Bronchial epithelial cell (primary cell): Measurements from ENCODE around the gene RPL7A. TPM values are rescaled to one million over a fixed set of nuclear protein-coding genes. Genes with fewer than 3 reads are reported as not detected.

Experiments used
- DNase-seq: peaks from one replicate; pipeline ENCODE4 v3.0.0-alpha.2; 2010; ENCODE audit warnings: low read depth
- FAIRE-seq: peaks from 2 replicates; lab custom pipeline; 2011; peaks lifted over from hg19 to GRCh38; lab: Jason Lieb, UNC
- H3K27me3 ChIP-seq: 2 replicates; pipeline ENCODE4 v1.5.1; 2011; ENCODE audit warnings: low read length; ENCODE audit not compliant: control insufficient read depth, insufficient read depth
- H3K36me3 ChIP-seq: 2 replicates; pipeline ENCODE4 v1.5.1; 2011; ENCODE audit warnings: low read length; ENCODE audit not compliant: control insufficient read depth, insufficient read depth
- H3K4me3 ChIP-seq: 2 replicates; pipeline ENCODE4 v1.5.1; 2011; ENCODE audit warnings: mild to moderate bottlenecking, low read depth, low read length, control low read depth
- CTCF ChIP-seq: IDR thresholded peaks from 2 replicates; pipeline ENCODE4 v1.5.1; 2011; ENCODE audit warnings: mild to moderate bottlenecking, moderate library complexity, low read length, control low read depth, inconsistent platforms; ENCODE audit not compliant: insufficient read depth, severe bottlenecking
- total RNA-seq: library from RNA; depleted of rRNA; stranded (reverse); fragments of >200 nt; gene quantifications from 2 replicates; pipeline ENCODE4 v1.2.1, GENCODE V29; 2014

RPL7A gene
- total RNA-seq, 1 donor from 2014 or later, result 3,023 TPM

- Histone ChIP-seq H3K36me3 (no peaks in the 10 kb centered on the region), H3K4me3 (no peak overlapping the region), H3K27me3 (no peaks in the 10 kb centered on the region)
- no peak for TF ChIP-seq CTCF
- DNase-seq, result no peak
- no peak for FAIRE-seq
These were observed 32.7 kb downstream of the RPL7A start for GRCh38 chr9:133380734-133381133.

GRCh38 chr9:133382507-133383141, 34.6 kb downstream of the RPL7A start:
- FAIRE-seq (no peak), DNase-seq (no peak)

GRCh38 chr9:133383438-133383837, 35.4 kb downstream of the RPL7A start:
- no peak for TF ChIP-seq CTCF
- no peaks in the 10 kb centered on the region for H3K36me3 ChIP-seq
- no peaks in the 10 kb centered on the region for H3K27me3 ChIP-seq
- DNase-seq, result no peak
- H3K4me3 ChIP-seq, result no peak overlapping the region
- FAIRE-seq, result no peak

More at GRCh38 chr9:133382507-133383141, 34.6 kb downstream of the RPL7A start:
- Histone ChIP-seq H3K4me3 (no peak overlapping the region), H3K27me3 (no peaks in the 10 kb centered on the region), H3K36me3 (no peaks in the 10 kb centered on the region)
- TF ChIP-seq CTCF, result no peak

- FAIRE-seq (no peak), DNase-seq (no peak)
- H3K36me3 ChIP-seq, result no peaks in the 10 kb centered on the region
- H3K27me3 ChIP-seq, result no peaks in the 10 kb centered on the region
- no peak for TF ChIP-seq CTCF
- H3K4me3 ChIP-seq, result no peak overlapping the region
These were observed 36.8 kb downstream of the RPL7A start for GRCh38 chr9:133384736-133385321.

- DNase-seq, result no peak
- no peak overlapping the region for H3K4me3 ChIP-seq
- no peaks in the 10 kb centered on the region for H3K36me3 ChIP-seq
- TF ChIP-seq CTCF, result no peak
- peak; percentile 92 for FAIRE-seq
- H3K27me3 ChIP-seq, result no peaks in the 10 kb centered on the region
These were observed 37.4 kb downstream of the RPL7A start for GRCh38 chr9:133385452-133385851.
